Measurements from ENCODE around the gene TMEM86B. TPM values are rescaled to one million over a fixed set of nuclear protein-coding genes. Genes with fewer than 3 reads are reported as not detected.

Gene TMEM86B
- total RNA-seq, 1 experiment from 2014 or later = 1.5 TPM

DNA sequence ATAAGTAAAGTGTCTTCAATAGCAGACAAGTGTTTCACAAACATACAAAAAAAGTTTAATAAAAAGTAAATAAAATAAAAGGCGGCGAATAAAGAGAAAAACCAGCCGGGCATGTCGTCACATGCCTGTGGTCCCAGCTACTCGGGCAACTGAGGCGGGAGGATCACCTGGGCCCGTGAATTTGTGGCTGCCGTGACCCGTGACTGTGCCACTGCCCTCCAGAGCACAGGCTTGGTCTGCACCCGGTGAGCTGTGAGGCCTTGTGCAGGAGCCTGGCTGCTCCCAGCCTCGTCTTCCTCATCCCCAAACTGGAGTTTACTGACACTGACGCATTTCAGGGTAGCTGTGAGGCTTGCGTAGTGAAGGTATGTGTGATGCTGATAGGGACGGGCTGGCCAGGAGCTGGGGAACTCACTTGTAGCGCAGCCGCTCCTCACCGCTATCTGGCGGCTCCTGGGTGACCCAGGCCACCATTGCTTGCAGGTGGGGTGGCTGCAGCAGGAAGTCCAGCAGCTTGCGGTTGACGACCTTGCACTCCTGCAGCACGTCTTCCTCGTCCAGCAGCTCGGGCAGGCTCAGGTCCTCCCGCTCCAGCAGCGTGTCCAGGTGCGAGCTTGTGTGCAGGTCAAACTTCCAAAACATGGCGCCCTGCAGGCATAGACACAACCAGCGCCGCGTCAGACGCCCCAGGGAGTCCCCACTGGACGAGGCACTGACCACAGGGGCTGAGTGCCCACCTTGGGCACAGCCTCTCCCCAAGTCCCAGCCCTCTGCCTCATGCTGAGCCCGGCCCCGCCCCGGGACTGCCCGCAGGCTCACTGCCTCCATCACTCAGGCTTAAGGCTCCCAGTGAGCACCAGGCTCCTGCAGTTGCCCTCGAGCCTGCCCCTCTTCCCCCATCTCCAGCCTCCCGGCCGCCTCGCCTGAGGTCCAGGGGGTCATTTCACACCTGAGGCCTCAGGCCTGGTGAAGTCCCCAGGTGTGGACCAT, 18.2 kb upstream of the TMEM86B start:
- no peak for DNase-seq (ENCODE audit: low spot score)
- in situ Hi-C loops (cut with HindIII; ENCODE audit: low sequenced_read_pairs) = no loop called here

DNA sequence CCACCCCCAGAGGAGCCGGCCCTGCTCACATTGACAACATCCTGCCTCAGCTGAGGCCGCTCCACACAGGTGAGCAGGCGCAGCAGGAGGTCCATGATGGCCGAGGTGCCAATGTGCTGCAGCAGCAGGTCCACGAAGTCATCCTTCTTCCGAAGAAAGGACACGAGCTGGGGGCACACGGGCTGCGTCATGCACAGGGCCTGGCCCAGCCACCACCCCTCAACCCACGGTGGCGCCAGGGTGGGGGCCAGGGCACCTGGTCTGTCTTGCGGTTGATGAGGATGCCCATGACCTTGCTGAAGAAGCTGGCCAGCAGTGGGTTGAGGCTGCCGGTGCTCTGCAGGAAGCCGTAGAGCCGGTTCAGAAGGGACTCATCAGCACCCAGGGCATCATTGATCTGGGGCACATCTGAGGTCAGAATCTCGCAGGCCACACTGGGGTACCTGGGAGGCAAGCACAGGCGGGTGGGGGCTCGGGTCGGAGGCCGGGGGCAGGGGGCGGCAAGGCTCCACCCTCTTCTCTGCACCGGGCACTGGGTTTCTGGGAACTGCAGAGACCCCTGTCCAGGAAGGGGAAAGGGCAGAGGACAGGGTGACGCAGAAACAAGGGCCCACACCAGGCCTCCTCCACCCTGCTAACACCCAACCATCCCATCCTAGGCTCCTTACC, 16.8 kb upstream of the TMEM86B start:
- DNase-seq (ENCODE audit: low spot score) = no peak
- in situ Hi-C loops (cut with HindIII; ENCODE audit: low sequenced_read_pairs) = no loop called here

DNA sequence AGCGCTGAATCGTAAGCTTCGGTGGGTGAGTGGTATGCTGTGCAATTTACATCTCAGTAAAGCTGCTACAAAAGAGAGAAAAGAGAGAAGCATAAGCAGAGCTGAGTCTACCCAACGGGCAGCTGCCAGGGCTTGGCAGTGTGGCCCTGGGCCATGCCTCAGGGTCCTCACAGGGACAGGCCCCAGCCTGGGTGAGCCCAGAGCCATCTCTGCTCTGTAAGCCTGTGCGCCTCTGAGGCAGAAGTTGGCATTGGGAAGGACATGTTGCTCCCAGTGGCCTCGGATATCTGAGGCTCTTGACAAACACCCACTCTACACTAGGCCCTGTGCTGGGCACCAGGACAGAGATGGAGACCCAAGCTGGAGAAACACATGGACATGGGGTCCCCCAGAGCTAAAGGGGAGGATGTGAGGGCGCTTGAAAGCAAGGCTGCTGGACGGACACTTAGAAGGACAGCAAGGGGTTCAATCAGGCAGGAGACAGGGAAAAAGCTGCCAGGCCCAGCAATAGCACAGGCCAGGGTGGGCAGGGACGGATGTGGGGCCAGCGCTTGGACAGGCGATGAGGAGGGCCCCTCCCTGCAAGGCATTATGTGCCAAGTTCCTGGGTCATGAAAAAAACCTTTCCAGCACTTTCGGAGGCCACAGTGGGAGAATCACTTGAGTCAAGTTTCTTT, 15.6 kb upstream of the TMEM86B start:
- in situ Hi-C loops (cut with HindIII; ENCODE audit: low sequenced_read_pairs) = no loop called here
- DNase-seq (ENCODE audit: low spot score) = no peak

DNA sequence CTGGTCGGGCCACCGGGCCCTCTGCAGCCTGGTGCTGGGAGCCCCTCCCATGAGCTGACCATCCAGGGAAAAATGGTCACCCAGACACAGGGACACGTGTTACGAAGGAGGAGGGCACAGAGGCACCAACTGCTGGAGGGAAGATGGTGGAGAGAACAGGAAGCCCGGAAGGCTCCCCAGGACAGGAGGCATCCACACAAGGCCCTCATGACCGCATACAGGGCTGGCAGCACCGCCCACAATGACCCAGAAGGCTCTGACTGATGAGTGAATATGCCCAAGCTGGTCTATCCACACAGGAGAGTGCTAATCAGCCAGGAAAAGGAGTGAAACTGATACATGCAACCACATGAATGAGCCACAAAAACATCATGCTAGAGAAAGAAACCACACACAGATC, 14.0 kb upstream of the TMEM86B start:
- DNase-seq (ENCODE audit: low spot score) = no peak
- in situ Hi-C loops (cut with HindIII; ENCODE audit: low sequenced_read_pairs) = no loop called here

DNA sequence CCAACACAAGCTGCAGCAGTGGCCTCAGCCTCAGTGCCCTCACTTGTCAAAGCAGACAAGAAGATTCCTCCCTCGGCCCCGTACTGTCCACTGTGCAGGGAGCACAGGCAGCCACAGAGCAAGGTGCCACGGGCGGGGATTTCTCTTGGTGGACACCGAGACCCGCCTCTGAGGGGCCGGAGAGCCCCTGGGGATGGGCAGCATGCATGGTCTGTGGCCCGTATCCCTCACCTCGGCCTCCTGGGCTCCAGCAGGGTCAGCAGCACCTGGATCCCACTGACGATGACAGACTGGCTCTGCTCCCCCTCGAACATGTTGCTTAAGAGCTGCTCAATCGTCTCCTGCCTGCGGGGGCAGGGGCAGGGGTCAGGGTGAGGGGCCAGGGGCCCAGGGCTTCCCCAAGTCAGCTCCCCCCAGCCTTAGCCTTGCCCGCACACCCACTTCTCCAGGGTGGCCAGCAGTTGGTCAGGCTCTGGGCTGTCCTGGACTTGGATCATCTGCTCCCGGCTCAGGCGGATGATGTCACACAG, 13.4 kb upstream of the TMEM86B start:
- in situ Hi-C loops (cut with HindIII; ENCODE audit: low sequenced_read_pairs) = no loop called here
- DNase-seq (ENCODE audit: low spot score) = no peak

DNA sequence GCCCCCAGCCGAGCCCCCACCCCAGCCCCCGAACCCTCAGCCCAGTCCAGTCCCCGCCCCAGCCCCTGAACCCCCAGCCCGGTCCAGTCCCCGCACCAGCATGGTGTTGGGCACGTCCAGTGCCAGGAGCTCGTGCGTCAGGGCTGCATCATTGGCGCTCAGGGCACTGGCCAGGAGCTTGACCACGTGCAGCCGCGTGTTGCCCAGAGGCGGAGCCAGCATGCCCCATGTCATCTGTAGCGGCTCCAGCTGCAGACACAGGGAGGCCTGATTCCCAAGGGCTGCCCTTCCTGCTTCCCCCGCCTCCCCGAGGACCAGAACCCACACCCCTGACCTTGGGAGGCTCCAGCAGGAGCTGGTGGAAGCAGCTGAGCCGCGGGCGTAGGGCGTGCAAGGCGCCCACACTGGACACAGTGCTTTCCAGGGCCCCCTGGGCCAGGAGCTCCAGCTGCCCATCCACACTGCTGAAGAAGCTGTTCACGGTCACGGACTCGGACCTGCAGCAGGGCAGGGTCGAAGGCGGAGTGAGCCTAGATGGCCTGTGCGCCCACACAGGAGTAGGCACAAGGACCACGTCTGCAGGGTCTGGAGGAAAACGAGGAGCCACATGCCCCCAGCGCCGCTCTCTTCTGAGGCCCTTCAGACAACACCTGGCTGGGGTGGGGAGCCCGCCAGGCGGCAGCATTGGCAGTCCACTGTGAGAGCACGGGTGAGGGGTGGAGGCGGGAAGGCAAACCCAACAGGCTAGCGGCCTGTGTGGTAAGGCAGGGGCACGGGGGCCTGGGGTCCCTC, 12.8 kb upstream of the TMEM86B start:
- DNase-seq (ENCODE audit: low spot score) = no peak
- in situ Hi-C loops (cut with HindIII; ENCODE audit: low sequenced_read_pairs) = no loop called here

DNA sequence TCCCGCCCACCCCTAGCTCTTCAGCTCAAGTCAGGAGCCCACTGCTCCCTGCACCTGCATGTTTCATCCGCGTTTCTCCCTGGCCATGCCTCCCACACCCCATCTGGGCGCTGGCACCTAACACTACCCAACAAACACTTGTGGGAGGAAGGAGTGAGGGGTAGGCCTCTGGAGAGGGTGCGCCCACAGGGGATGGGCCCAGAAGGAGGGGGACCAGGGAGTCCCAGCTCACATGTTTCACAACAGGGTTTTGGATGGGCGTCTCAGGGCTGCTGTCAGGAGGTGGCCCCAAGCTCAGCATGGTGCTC, 12.1 kb upstream of the TMEM86B start:
- in situ Hi-C loops (cut with HindIII; ENCODE audit: low sequenced_read_pairs) = no loop called here
- no peak for DNase-seq (ENCODE audit: low spot score)

DNA sequence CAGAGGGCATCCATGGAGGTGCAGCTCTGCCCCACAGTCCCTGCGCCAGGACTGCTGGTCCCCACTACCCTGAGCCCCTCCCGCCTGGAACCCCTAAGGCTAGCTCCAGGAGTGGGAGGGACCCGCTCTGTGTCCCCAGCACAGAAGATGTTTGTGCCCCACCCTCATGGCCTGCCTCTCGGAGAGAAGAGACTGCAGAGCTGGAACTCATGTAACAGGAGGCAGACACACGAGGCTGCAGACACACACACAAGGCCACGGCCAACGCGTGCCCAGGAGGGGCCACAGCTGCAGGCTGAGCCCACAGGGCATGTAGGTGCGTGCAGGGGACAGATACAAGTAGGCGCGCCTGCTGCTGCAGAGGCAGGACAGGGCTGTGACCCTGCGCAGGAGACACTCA, 10.4 kb upstream of the TMEM86B start:
- in situ Hi-C loops (cut with HindIII; ENCODE audit: low sequenced_read_pairs) = no loop called here
- no peak for DNase-seq (ENCODE audit: low spot score)

DNA sequence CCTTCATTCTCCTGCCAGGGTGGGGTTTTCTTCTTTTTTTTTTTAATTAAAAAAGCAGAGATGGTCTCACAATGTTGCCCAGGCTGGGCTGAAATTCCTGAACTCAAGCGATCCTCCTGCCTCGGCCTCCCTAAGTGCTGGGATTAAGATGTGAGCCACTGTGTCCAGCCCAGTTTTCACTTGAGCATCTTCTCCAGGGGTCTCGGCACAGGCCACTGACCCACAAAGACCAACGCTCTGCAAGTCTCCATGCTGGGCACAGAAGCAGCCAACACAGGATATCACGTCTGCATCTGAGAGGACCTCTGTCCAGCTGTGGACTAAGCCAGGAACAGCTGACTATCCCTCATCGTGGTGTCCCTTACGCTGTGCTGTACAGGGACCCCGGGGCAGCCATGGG, 9.5 kb upstream of the TMEM86B start:
- no peak for DNase-seq (ENCODE audit: low spot score)
- in situ Hi-C loops (cut with HindIII; ENCODE audit: low sequenced_read_pairs) = no loop called here

DNA sequence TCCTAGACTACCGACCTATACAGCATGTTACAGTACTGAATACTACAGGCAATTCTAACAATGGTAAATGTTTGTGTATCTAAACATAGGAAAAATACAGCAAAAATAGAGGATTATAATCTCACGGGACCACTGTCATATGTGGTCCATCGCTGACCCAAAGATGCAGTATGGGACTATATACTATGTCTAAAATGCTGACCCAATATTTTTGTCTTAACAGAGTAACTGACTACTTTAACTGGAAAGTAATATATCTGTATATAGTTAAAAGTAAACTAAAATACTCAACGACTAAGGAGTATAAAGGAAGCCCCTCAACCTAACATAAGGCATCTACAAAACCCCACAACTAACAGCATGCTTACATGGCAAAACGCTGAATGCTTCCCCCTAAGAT, 4.4 kb upstream of the TMEM86B start:
- in situ Hi-C loops (cut with HindIII; ENCODE audit: low sequenced_read_pairs) = no loop called here
- DNase-seq (ENCODE audit: low spot score) = no peak

DNA sequence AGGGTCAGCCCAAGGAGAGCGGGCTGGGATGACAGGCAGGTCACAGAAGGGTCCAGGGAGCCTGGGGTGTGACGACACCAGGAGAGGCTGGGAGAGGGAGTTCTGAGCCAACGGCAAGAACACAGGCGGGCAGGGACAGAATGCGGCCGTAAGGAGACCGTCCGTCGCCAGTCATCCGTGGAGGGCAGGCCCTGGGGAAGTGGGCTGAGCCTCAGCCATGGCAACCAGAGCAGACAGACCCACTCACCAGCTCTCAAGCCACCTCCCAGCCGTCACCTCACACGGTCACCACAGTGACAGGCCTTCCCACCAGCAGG, 3.7 kb upstream of the TMEM86B start:
- DNase-seq (ENCODE audit: low spot score) = no peak
- in situ Hi-C loops (cut with HindIII; ENCODE audit: low sequenced_read_pairs) = no loop called here

DNA sequence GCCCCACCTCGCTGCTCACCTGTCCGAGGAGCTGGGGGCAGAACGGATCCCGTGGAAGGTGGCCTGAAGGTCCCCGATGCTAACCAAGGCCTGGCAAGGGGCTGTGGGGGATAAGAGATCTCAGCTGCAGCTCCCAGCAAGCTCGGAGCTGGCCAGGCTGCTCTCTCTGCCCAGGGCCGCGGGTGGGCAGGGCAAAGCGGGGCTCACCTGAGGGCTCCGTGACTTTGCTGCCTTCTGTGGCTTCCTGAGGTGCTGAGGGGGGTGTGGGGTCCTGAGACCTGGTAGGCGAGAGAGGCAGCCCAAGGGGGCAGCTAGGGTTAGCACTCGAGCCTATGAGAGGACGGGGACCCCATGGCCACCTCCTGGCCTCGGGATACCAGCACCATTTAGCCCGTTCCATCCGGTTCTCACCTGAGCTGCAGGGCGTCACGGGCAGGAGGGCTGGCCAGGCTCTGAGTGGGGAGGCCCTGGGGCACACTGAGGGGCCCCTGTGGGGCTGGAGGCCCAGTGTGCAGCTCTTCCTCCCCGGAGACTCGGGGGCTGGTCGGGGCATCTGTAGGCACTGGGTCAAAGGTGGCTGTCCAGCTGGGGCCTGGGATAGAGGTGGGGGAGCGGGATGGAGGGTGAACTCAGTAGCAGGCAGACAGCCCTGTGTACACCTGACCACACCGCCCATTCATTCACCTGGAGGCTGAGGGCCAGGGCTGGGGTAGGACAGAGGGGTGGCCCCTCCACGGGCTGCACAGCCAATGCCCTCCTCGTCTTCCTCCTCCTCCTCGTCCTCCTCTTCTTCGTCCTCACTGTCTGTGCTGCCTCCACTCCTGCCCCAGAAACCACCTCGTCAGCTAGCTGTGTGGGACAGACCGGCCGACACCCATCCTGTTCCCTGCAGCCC, 3.1 kb upstream of the TMEM86B start:
- in situ Hi-C loops (cut with HindIII; ENCODE audit: low sequenced_read_pairs) = no loop called here
- DNase-seq (ENCODE audit: low spot score) = no peak

DNA sequence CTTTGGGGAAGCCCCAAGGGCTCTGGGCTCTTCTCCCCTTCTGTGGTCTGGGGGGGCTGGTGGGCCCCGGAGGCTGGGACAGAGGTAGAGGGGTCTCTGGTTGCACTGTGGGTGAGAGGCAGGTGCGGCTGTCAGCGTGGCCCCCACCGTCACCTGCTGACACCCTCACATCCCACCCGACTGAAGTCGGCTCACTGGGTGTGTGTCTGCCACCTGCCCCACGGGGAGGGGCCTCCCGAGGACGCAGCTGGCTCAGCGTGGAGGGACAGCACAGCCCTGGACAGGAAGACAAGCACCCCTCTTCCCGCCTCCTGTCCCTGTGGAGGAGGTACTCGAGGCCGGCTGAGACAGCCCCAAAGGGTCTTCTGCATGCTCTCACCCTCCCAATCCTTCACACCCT, 2.2 kb upstream of the TMEM86B start:
- in situ Hi-C loops (cut with HindIII; ENCODE audit: low sequenced_read_pairs) = no loop called here

DNA sequence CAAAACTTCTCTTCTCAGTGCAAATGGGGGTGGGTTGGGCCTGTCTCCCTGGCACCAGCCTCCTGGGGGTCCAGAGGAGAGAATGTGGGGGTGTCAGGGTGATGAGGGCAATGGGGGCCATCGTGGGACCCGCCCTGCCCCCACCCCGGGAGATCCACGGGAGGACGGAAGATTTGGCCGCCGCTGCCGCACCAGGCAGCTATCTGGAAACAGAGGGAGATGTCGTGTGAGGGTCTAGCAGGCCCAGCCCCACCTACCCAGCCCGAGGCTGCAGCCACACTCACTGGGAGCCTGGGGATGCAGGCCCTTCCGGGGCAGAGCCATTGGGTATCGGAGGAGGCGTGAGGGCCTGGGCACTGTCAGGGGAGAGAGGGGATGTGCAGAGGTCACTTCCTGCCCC, 1.8 kb upstream of the TMEM86B start:
- in situ Hi-C loops (cut with HindIII; ENCODE audit: low sequenced_read_pairs) = no loop called here
- no peak for DNase-seq (ENCODE audit: low spot score)

More for the DNA sequence above, 2.2 kb upstream of the TMEM86B start:
- DNase-seq (ENCODE audit: low spot score) = no peak

DNA sequence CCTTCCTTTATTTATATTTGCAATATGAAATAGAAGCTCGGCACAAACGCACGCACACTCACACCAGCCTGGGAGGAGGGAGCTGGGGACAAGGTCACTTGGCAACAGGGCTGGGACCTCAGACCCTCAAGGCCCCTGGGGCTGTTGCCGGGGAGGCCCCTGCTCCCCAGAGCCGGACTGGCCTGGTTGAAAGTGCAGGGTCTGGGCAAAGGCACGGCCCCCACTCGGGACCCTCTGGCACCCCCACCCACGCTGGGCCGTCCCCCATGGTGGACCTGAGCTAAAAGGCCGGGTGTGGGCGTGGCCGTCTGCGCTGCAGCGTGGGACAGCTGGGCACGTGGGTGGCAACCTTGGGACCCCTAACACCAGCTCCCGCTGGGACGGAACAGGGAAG, 1.2 kb upstream of the TMEM86B start:
- in situ Hi-C loops (cut with HindIII; ENCODE audit: low sequenced_read_pairs) = no loop called here

DNA sequence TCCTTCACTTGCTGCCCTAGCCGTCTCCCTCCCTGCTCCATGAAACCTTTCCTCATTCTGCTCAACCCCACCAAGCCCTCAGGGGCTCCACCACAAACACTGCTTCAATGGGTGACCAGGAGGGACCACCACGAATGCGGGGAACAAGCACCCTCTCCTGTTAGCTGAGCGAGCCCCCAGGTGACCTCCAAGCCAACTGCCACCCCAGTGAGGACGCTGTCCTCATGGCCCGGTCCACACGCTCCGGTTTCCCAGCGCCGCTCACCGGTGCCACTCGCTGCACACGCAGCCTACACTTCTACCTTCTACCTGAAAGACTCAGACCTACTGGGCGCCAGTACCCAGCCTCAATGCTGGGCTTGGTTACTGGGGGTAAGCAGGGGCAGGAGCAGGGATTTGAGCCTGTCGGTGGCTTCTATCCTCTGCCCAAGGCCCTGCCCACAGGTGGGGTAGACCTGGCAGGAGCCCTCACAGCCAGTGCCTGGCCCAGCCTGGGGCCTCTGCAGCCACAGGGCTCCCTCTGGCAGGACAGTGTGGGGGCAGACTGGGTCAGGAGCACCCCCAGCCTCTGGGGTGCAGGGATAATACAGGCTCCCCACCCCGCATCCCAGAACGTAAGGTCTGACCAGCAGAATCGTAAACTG, 704 bp upstream of the TMEM86B start:
- in situ Hi-C loops (cut with HindIII; ENCODE audit: low sequenced_read_pairs) = no loop called here
- no peak for DNase-seq (ENCODE audit: low spot score)

More for the DNA sequence above, 1.2 kb upstream of the TMEM86B start:
- no peak for DNase-seq (ENCODE audit: low spot score)

DNA sequence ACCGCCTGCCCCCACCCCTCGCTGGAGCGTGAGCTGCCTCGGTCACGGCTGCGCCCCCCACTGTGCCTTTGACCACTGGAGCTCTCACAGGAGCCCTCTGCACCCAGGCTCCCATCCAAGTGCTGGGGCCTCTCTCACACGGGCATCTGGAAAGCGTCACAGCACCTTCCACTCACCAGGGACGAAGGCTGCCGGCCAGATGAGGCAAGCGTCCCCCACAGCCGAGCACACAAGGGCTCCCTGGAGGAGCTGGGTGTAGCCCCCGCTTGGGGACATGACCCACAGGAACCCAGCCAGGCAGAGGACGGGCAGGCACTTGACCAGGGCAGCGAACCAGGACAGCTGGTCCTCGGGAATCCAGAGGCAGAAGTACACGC, 560 bp downstream of the TMEM86B start:
- DNase-seq (ENCODE audit: low spot score) = no peak
- in situ Hi-C loops (cut with HindIII; ENCODE audit: low sequenced_read_pairs) = no loop called here

All from G401 (cell line).